Ovary (tissue), 3 donors: ENCODE measurements around the gene ME3.
"Not testable (repeated sequence)": the region's sequence is repeated elsewhere in the genome, so short reads cannot be mapped to it uniquely, and the experiment has no call there.

Source experiments
- POLR2A ChIP-seq: fragments of 450-650 bp; IDR thresholded peaks from one replicate; pipeline ENCODE4 v1.6.1; 2017; ENCODE audit warnings: antibody characterized with exemption, mild to moderate bottlenecking, moderate library complexity
- TF ChIP-seq, protein P1 (sequence below), 3 donors: fragments of 450-650 bp in 2 of 3; fragments of 200-600 bp in 1 of 3; IDR thresholded peaks; one replicate each; pipeline versions ENCODE4 v1.5.1 to v1.8.0; 2016 to 2022; ENCODE audit warnings: antibody characterized with exemption in 3 of 3, mild to moderate bottlenecking in 1 of 3
- donor health status: DM: no; HTN: no; CAD: no.

- TF ChIP-seq, protein P1, sequence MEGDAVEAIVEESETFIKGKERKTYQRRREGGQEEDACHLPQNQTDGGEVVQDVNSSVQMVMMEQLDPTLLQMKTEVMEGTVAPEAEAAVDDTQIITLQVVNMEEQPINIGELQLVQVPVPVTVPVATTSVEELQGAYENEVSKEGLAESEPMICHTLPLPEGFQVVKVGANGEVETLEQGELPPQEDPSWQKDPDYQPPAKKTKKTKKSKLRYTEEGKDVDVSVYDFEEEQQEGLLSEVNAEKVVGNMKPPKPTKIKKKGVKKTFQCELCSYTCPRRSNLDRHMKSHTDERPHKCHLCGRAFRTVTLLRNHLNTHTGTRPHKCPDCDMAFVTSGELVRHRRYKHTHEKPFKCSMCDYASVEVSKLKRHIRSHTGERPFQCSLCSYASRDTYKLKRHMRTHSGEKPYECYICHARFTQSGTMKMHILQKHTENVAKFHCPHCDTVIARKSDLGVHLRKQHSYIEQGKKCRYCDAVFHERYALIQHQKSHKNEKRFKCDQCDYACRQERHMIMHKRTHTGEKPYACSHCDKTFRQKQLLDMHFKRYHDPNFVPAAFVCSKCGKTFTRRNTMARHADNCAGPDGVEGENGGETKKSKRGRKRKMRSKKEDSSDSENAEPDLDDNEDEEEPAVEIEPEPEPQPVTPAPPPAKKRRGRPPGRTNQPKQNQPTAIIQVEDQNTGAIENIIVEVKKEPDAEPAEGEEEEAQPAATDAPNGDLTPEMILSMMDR (IDR thresholded peaks at IDR 0.05): not testable (repeated sequence)
- TF ChIP-seq POLR2A: not testable (repeated sequence)
Observed at GRCh38 chr11:86541299-86541698, 131.1 kb downstream of the ME3 start.
